Osteocyte (in vitro differentiated cells): ENCODE data around the gene DEPDC1B. TPM values are rescaled to one million over a fixed set of nuclear protein-coding genes. Genes with fewer than 3 reads are reported as not detected.

ENCODE experiments used
- DNase-seq: peaks from one replicate; pipeline ENCODE4 v3.0.0; 2021; ENCODE audit warnings: mixed read lengths; ENCODE audit not compliant: unreplicated experiment; ENCODE audit errors: extremely low spot score
- H3K27ac Mint-ChIP-seq: one replicate; pipeline ENCODE4 v1.8.0; 2021; ENCODE audit warnings: mild to moderate bottlenecking, mixed read lengths; ENCODE audit not compliant: unreplicated experiment
- H3K27me3 Mint-ChIP-seq: one replicate; pipeline ENCODE4 v1.8.0; 2021; ENCODE audit warnings: mixed read lengths; ENCODE audit not compliant: unreplicated experiment
- H3K36me3 Mint-ChIP-seq: one replicate; pipeline ENCODE4 v1.8.0; 2021; ENCODE audit warnings: mixed read lengths; ENCODE audit not compliant: unreplicated experiment
- H3K4me1 Mint-ChIP-seq: one replicate; pipeline ENCODE4 v1.8.0; 2021; ENCODE audit warnings: mixed read lengths; ENCODE audit not compliant: unreplicated experiment
- H3K4me3 Mint-ChIP-seq: one replicate; pipeline ENCODE4 v1.8.0; 2021; ENCODE audit warnings: mild to moderate bottlenecking, moderate library complexity, mixed read lengths; ENCODE audit not compliant: unreplicated experiment
- H3K9me3 Mint-ChIP-seq: one replicate; pipeline ENCODE4 v1.8.0; 2021; ENCODE audit warnings: mixed read lengths; ENCODE audit not compliant: unreplicated experiment
- total RNA-seq: library from RNA; stranded (reverse); gene quantifications from 2 replicates; pipeline ENCODE4 v1.2.1, GENCODE V29; 2021
- TF ChIP-seq, protein P1 (sequence below): fragments of 200-600 bp; sonication (generic); IDR thresholded peaks from 2 replicates; pipeline ENCODE4 v1.5.0; 2021; ENCODE audit warnings: antibody characterized with exemption, mild to moderate bottlenecking, moderate library complexity

DEPDC1B gene
- total RNA-seq, 1 donor from 2014 or later = 1.7 TPM

GRCh38 chr5:60703944-60704343 lies 4.0 kb upstream of the DEPDC1B start:
- TF ChIP-seq, protein P1, sequence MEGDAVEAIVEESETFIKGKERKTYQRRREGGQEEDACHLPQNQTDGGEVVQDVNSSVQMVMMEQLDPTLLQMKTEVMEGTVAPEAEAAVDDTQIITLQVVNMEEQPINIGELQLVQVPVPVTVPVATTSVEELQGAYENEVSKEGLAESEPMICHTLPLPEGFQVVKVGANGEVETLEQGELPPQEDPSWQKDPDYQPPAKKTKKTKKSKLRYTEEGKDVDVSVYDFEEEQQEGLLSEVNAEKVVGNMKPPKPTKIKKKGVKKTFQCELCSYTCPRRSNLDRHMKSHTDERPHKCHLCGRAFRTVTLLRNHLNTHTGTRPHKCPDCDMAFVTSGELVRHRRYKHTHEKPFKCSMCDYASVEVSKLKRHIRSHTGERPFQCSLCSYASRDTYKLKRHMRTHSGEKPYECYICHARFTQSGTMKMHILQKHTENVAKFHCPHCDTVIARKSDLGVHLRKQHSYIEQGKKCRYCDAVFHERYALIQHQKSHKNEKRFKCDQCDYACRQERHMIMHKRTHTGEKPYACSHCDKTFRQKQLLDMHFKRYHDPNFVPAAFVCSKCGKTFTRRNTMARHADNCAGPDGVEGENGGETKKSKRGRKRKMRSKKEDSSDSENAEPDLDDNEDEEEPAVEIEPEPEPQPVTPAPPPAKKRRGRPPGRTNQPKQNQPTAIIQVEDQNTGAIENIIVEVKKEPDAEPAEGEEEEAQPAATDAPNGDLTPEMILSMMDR = no peak
- H3K9me3 Mint-ChIP-seq = no peaks in the 10 kb centered on the region
- H3K4me3 Mint-ChIP-seq = no peak overlapping the region
- no peaks in the 10 kb centered on the region for H3K36me3 Mint-ChIP-seq
- DNase-seq = no peak
- H3K4me1 Mint-ChIP-seq = peaks cover 5% of the 10 kb centered on the region
- peaks cover 25% of the 10 kb centered on the region for H3K27me3 Mint-ChIP-seq
- H3K27ac Mint-ChIP-seq = no peak overlapping the region

DNA sequence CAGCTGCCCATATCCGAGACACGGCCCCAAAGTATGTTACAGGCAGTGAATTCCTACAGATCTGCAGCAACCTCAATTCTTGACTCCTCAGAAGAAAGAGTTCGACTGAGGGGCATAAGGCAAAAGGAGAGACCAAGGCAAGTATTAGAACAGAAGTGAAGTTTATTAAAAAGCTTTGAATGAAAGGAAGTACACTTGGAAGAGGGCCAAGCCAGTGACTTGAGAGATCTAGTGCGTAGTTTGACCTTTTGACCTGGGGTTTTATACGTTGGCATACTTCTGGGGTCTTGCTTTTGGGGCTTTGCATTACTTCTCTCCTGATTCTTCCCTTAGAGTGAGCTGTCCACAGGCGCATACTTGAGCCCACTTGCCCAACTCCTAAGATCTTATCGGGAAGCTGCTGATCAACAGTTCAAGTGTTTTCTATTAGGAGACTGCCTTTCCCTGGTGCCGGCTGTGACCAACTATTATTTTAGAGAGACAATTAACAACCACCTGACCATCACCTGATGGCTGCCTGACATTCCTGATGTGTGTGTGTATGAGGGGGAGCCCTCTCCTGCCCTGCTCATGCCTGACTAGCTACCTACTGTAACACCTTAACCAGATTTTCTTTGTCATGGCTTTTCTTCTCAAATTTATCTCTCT lies 1.5 kb upstream of the DEPDC1B start:
- peak overlapping the region; percentile 41 for H3K4me3 Mint-ChIP-seq
- no peaks in the 10 kb centered on the region for H3K36me3 Mint-ChIP-seq
- peaks cover 19% of the 10 kb centered on the region for H3K4me1 Mint-ChIP-seq
- TF ChIP-seq, protein P1 = no peak
- H3K27ac Mint-ChIP-seq = no peak overlapping the region
- no peak for DNase-seq
- H3K9me3 Mint-ChIP-seq = no peaks in the 10 kb centered on the region
- H3K27me3 Mint-ChIP-seq = peaks cover 15% of the 10 kb centered on the region

DNA sequence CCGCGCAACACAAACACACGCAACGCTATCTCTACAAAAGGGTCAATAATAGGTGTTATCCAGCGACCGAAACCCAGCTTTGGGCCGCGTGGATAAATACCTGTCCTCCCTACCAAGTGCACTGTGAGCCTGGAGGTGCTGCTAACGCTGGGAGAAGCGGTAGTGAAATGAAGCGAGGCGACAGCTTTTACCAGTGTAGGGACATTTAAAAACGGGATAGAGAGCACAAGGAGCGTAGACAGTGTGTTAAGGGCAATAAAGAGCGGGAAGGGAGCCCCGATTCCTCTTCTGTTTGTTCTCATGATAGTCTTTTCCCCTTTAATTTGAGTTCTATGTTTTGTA lies 421 bp upstream of the DEPDC1B start:
- peaks cover 12% of the 10 kb centered on the region for H3K27me3 Mint-ChIP-seq
- H3K27ac Mint-ChIP-seq = peak overlapping the region; percentile 90
- no peaks in the 10 kb centered on the region for H3K9me3 Mint-ChIP-seq
- H3K4me1 Mint-ChIP-seq = peaks cover 24% of the 10 kb centered on the region
- H3K4me3 Mint-ChIP-seq = peak overlapping the region; percentile 93
- TF ChIP-seq, protein P1 = no peak
- H3K36me3 Mint-ChIP-seq = no peaks in the 10 kb centered on the region
- no peak for DNase-seq

GRCh38 chr5:60699288-60699608 lies 718 bp downstream of the DEPDC1B start:
- Mint-ChIP-seq H3K27ac (peak overlapping the region; percentile 90), H3K4me3 (peak overlapping the region; percentile 93), H3K4me1 (peaks cover 24% of the 10 kb centered on the region)

GRCh38 chr5:60698336-60698735 lies 1.6 kb downstream of the DEPDC1B start:
- TF ChIP-seq, protein P1 = no peak
- Mint-ChIP-seq H3K36me3 (no peaks in the 10 kb centered on the region), H3K4me3 (no peak overlapping the region), H3K9me3 (peaks cover 3% of the 10 kb centered on the region), H3K4me1 (peaks cover 24% of the 10 kb centered on the region), H3K27ac (no peak overlapping the region), H3K27me3 (peaks cover under 1% of the 10 kb centered on the region)
- DNase-seq = no peak

More at GRCh38 chr5:60699288-60699608, 718 bp downstream of the DEPDC1B start:
- TF ChIP-seq, protein P1 = no peak
- Mint-ChIP-seq H3K9me3 (peaks cover 3% of the 10 kb centered on the region), H3K27me3 (peaks cover 8% of the 10 kb centered on the region), H3K36me3 (no peaks in the 10 kb centered on the region)
- DNase-seq = no peak
